Measurements from ENCODE around the gene KRT80. TPM values are rescaled to one million over a fixed set of nuclear protein-coding genes. Genes with fewer than 3 reads are reported as not detected.

Gene KRT80
- polyA plus RNA-seq, 3 donors: 0.18 to 0.52 (median 0.37) TPM

DNA sequence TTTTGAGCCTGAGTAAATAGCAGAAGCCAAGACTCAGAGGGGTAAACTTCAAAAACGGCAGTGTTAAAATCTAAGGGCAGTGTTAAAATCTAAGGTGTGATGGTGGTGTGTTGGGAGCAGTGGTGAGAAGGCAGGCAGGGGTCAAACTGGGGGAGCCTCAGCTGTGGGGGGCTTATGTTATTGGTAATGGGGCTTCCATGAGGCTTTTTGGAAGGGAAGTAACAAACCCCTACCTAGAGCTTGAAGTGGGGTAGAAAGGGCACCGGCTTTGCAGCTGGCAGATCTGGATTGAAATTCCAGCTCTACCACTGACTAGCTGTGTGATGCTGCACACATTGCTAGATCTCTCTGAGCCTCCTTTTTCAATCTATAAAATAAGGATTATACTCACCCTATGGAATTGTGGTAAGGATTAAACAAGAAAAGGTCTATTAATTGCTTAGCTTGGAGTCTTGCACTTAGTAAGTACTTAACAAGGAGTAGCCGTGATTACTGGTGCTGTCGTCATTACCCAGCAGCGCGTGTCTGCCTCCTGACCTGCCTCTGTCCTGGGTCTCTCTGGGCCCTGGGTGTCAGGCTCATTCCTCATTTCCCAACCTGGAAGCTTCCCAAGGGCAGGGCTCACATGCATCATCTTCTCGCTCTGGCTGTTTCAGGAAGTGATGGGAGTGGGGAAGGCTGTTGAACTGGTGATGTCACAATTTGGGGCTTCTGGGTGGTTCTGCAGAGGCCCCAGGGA lies 18.5 kb upstream of the KRT80 start:
- H3K4me1 ChIP-seq (ENCODE audit: control insufficient read depth in 1 of 2, insufficient read depth in 2 of 2, low read length in 2 of 2): peaks cover 26 to 62% of the 10 kb centered on the region in 2 donors

DNA sequence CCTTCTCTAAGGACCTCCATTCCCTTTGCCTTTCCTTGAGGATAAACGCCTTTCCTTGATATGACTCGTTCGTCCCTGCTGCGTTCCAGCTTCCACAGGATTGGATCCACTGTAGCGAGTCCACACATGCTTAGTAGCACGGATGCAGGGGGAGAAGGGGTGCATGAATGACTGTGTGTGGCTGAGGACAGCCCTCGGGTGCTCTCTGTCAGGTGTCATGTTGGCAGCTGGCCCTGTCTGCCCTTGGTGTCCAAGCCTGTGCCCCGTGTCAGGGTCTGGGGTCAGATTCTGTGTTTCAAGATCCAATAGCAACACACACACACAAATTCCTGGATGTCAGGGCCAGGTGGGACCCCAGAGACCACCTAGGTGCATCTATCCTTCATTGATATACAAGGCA lies 17.5 kb upstream of the KRT80 start:
- intact Hi-C loops (cut with micrococcal nuclease): no loop called here
- DNase-seq: no peak
- Histone ChIP-seq H3K9me3 (replicated peaks in 1 of 2; ENCODE audit: control insufficient read depth in 1 of 2, insufficient read depth in 1 of 2, low read length in 2 of 2) (no peaks in the 10 kb centered on the region), H3K27ac (ENCODE audit: low read depth in 1 of 2, low read length in 2 of 2) (no peak overlapping the region), H3K36me3 (replicated peaks in 1 of 2; ENCODE audit: control insufficient read depth in 1 of 2, insufficient read depth in 2 of 2, low read length in 2 of 2) (no peaks in the 10 kb centered on the region), H3K4me1 (ENCODE audit: control insufficient read depth in 1 of 2, insufficient read depth in 2 of 2, low read length in 2 of 2) (peaks cover 36 to 72% of the 10 kb centered on the region in 2 donors), H3K4me2 (replicated peaks; ENCODE audit: extremely low read depth, low read length, poor library complexity, severe bottlenecking) (no peak overlapping the region), H2AFZ (ENCODE audit: insufficient read depth, low read depth, low read length, poor library complexity, severe bottlenecking) (no peak overlapping the region), H4K20me1 (ENCODE audit: insufficient read depth, low read length) (no peaks in the 10 kb centered on the region), H3K4me3 (replicated peaks in 1 of 3; ENCODE audit: low read depth in 2 of 3, low read length in 3 of 3) (no peak overlapping the region), H3K9ac (ENCODE audit: insufficient read depth, low read length, poor library complexity, severe bottlenecking) (no peak overlapping the region), H3K79me2 (ENCODE audit: insufficient read depth, low read length) (no peaks in the 10 kb centered on the region), H3K27me3 (ENCODE audit: control insufficient read depth in 2 of 2, insufficient read depth in 2 of 2, low read length in 2 of 2) (no peaks in the 10 kb centered on the region)
- H3K36me3 Mint-ChIP-seq: peaks cover 0 to 4% of the 10 kb centered on the region in 2 donors
- H3K9me3 Mint-ChIP-seq: no peaks in the 10 kb centered on the region
- WGBS (ENCODE audit: insufficient coverage): 92% methylated on average over 8 of the region's 8 CpGs
- H3K4me3 Mint-ChIP-seq: no peak overlapping the region
- H3K27ac Mint-ChIP-seq: peak overlapping the region in 2 of 7 donors; percentile 42 to 65
- TF ChIP-seq, protein P1, sequence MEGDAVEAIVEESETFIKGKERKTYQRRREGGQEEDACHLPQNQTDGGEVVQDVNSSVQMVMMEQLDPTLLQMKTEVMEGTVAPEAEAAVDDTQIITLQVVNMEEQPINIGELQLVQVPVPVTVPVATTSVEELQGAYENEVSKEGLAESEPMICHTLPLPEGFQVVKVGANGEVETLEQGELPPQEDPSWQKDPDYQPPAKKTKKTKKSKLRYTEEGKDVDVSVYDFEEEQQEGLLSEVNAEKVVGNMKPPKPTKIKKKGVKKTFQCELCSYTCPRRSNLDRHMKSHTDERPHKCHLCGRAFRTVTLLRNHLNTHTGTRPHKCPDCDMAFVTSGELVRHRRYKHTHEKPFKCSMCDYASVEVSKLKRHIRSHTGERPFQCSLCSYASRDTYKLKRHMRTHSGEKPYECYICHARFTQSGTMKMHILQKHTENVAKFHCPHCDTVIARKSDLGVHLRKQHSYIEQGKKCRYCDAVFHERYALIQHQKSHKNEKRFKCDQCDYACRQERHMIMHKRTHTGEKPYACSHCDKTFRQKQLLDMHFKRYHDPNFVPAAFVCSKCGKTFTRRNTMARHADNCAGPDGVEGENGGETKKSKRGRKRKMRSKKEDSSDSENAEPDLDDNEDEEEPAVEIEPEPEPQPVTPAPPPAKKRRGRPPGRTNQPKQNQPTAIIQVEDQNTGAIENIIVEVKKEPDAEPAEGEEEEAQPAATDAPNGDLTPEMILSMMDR (IDR thresholded peaks at IDR 0.05): no peak
- H3K4me1 Mint-ChIP-seq: peaks cover 74% of the 10 kb centered on the region
- H3K27me3 Mint-ChIP-seq (ENCODE audit: low read depth in 3 of 3): peaks cover 0 to 4% (median 1%) of the 10 kb centered on the region in 3 donors

More for the DNA sequence above, 18.5 kb upstream of the KRT80 start:
- H3K4me1 Mint-ChIP-seq: peaks cover 65% of the 10 kb centered on the region
- Histone ChIP-seq H3K36me3 (replicated peaks in 1 of 2; ENCODE audit: control insufficient read depth in 1 of 2, insufficient read depth in 2 of 2, low read length in 2 of 2) (no peaks in the 10 kb centered on the region), H3K9me3 (replicated peaks in 1 of 2; ENCODE audit: control insufficient read depth in 1 of 2, insufficient read depth in 1 of 2, low read length in 2 of 2) (no peaks in the 10 kb centered on the region), H2AFZ (ENCODE audit: insufficient read depth, low read depth, low read length, poor library complexity, severe bottlenecking) (no peak overlapping the region), H4K20me1 (ENCODE audit: insufficient read depth, low read length) (no peaks in the 10 kb centered on the region), H3K9ac (ENCODE audit: insufficient read depth, low read length, poor library complexity, severe bottlenecking) (no peak overlapping the region), H3K27ac (ENCODE audit: low read depth in 1 of 2, low read length in 2 of 2) (peak overlapping the region in 1 of 2 donors; percentile 39), H3K27me3 (ENCODE audit: control insufficient read depth in 2 of 2, insufficient read depth in 2 of 2, low read length in 2 of 2) (no peaks in the 10 kb centered on the region), H3K79me2 (ENCODE audit: insufficient read depth, low read length) (no peaks in the 10 kb centered on the region), H3K4me3 (replicated peaks in 1 of 3; ENCODE audit: low read depth in 2 of 3, low read length in 3 of 3) (no peak overlapping the region), H3K4me2 (replicated peaks; ENCODE audit: extremely low read depth, low read length, poor library complexity, severe bottlenecking) (no peak overlapping the region)
- WGBS (ENCODE audit: insufficient coverage): 73% methylated on average over 6 of the region's 7 CpGs
- TF ChIP-seq, protein P1 (IDR thresholded peaks at IDR 0.05): no peak
- no peaks in the 10 kb centered on the region for H3K9me3 Mint-ChIP-seq
- peaks cover 0 to 4% of the 10 kb centered on the region in 2 donors for H3K36me3 Mint-ChIP-seq
- intact Hi-C loops (cut with micrococcal nuclease): no loop called here
- peaks cover 0 to 4% (median 1%) of the 10 kb centered on the region in 3 donors for H3K27me3 Mint-ChIP-seq (ENCODE audit: low read depth in 3 of 3)
- DNase-seq: peak; percentile 30 to 76 (median 66)
- H3K4me3 Mint-ChIP-seq: no peak overlapping the region
- H3K27ac Mint-ChIP-seq: peak overlapping the region in 5 of 7 donors; percentile 8 to 65 (median 57)
